Memory B cell (primary cell): ENCODE results near the gene TNFRSF21.
"Not testable (repeated sequence)": the region's sequence is repeated elsewhere in the genome, so short reads cannot be mapped to it uniquely, and the experiment has no call there.

ENCODE experiments used
- ATAC-seq: fragments of 150-1000 bp; cut with Tn5 transposase; 2 replicates; pipeline ENCODE4 v1.10.0; 2021; ENCODE audit warnings: low read depth, mild to moderate bottlenecking, moderate library complexity
- DNase-seq, 2 donors: peaks; one replicate each; pipeline ENCODE4 v3.0.0; 2022; ENCODE audit warnings: low spot score in 2 of 2
- H3K27ac Mint-ChIP-seq: one replicate; pipeline ENCODE4 v1.8.0; 2022; ENCODE audit warnings: mild to moderate bottlenecking, moderate library complexity, mixed read lengths
- H3K27me3 Mint-ChIP-seq: one replicate; pipeline ENCODE4 v1.8.0; 2022; ENCODE audit warnings: mixed read lengths
- H3K36me3 Mint-ChIP-seq: one replicate; pipeline ENCODE4 v1.8.0; 2022; ENCODE audit warnings: mild to moderate bottlenecking, mixed read lengths
- H3K4me1 Mint-ChIP-seq: one replicate; pipeline ENCODE4 v1.8.0; 2022; ENCODE audit warnings: mixed read lengths
- H3K4me3 Mint-ChIP-seq: one replicate; pipeline ENCODE4 v1.8.0; 2022; ENCODE audit warnings: mild to moderate bottlenecking, moderate library complexity, mixed read lengths
- H3K9me3 Mint-ChIP-seq: one replicate; pipeline ENCODE4 v1.8.0; 2022; ENCODE audit warnings: mixed read lengths

The TNFRSF21 gene

GRCh38 chr6:47337519-47337918 is 27.8 kb upstream of the TNFRSF21 start:
- Mint-ChIP-seq H3K27me3 (peaks cover 1% of the 10 kb centered on the region), H3K9me3 (no peaks in the 10 kb centered on the region)
- no peak for ATAC-seq

GRCh38 chr6:47336334-47336733 is 26.6 kb upstream of the TNFRSF21 start:
- ATAC-seq = no peak
- peaks cover 8% of the 10 kb centered on the region for H3K4me1 Mint-ChIP-seq
- H3K27me3 Mint-ChIP-seq = peaks cover 1% of the 10 kb centered on the region
- DNase-seq = no peak
- H3K27ac Mint-ChIP-seq = no peak overlapping the region
- no peak overlapping the region for H3K4me3 Mint-ChIP-seq
- H3K36me3 Mint-ChIP-seq = no peaks in the 10 kb centered on the region
- no peaks in the 10 kb centered on the region for H3K9me3 Mint-ChIP-seq

More at GRCh38 chr6:47337519-47337918, 27.8 kb upstream of the TNFRSF21 start:
- H3K27ac Mint-ChIP-seq = no peak overlapping the region
- peaks cover 8% of the 10 kb centered on the region for H3K4me1 Mint-ChIP-seq
- no peak for DNase-seq
- H3K36me3 Mint-ChIP-seq = no peaks in the 10 kb centered on the region
- no peak overlapping the region for H3K4me3 Mint-ChIP-seq

GRCh38 chr6:47335466-47335865 is 25.8 kb upstream of the TNFRSF21 start:
- peak; percentile 93 for ATAC-seq
- H3K4me1 Mint-ChIP-seq = peaks cover 8% of the 10 kb centered on the region
- H3K27ac Mint-ChIP-seq = peak overlapping the region; percentile 2

GRCh38 chr6:47334334-47334733 is 24.6 kb upstream of the TNFRSF21 start:
- Mint-ChIP-seq H3K4me1 (peaks cover 8% of the 10 kb centered on the region), H3K9me3 (peaks cover 3% of the 10 kb centered on the region), H3K4me3 (no peak overlapping the region), H3K27me3 (peaks cover 1% of the 10 kb centered on the region), H3K36me3 (no peaks in the 10 kb centered on the region), H3K27ac (no peak overlapping the region)
- no peak for DNase-seq
- ATAC-seq = no peak

More at GRCh38 chr6:47335466-47335865, 25.8 kb upstream of the TNFRSF21 start:
- peak in 1 of 2 donors; percentile 21 for DNase-seq
- peaks cover 1% of the 10 kb centered on the region for H3K27me3 Mint-ChIP-seq
- no peaks in the 10 kb centered on the region for H3K36me3 Mint-ChIP-seq
- no peak overlapping the region for H3K4me3 Mint-ChIP-seq
- peaks cover 3% of the 10 kb centered on the region for H3K9me3 Mint-ChIP-seq

- not testable (repeated sequence) for H3K36me3 Mint-ChIP-seq, H3K4me1 Mint-ChIP-seq, H3K27me3 Mint-ChIP-seq, H3K4me3 Mint-ChIP-seq, H3K9me3 Mint-ChIP-seq, H3K27ac Mint-ChIP-seq, ATAC-seq, DNase-seq
Measured at GRCh38 chr6:47328606-47329005, 18.9 kb upstream of the TNFRSF21 start.

GRCh38 chr6:47328139-47328538 is 18.4 kb upstream of the TNFRSF21 start:
- not testable (repeated sequence) for H3K27ac Mint-ChIP-seq, H3K4me3 Mint-ChIP-seq, H3K9me3 Mint-ChIP-seq, ATAC-seq, DNase-seq, H3K36me3 Mint-ChIP-seq, H3K27me3 Mint-ChIP-seq, H3K4me1 Mint-ChIP-seq

- Mint-ChIP-seq H3K9me3 (peaks cover 2% of the 10 kb centered on the region), H3K27me3 (peaks cover 14% of the 10 kb centered on the region), H3K4me1 (no peaks in the 10 kb centered on the region), H3K4me3 (no peak overlapping the region), H3K27ac (no peak overlapping the region), H3K36me3 (peaks cover 2% of the 10 kb centered on the region)
- ATAC-seq = no peak
- no peak for DNase-seq
Measured at GRCh38 chr6:47323887-47324286, 14.2 kb upstream of the TNFRSF21 start.

GRCh38 chr6:47323321-47323720 is 13.6 kb upstream of the TNFRSF21 start:
- peaks cover 2% of the 10 kb centered on the region for H3K36me3 Mint-ChIP-seq
- peaks cover 14% of the 10 kb centered on the region for H3K27me3 Mint-ChIP-seq
- H3K9me3 Mint-ChIP-seq = peaks cover 2% of the 10 kb centered on the region
- no peak overlapping the region for H3K4me3 Mint-ChIP-seq
- DNase-seq (no peak), ATAC-seq (no peak)
- H3K4me1 Mint-ChIP-seq = no peaks in the 10 kb centered on the region
- no peak overlapping the region for H3K27ac Mint-ChIP-seq

- H3K27me3 Mint-ChIP-seq = peaks cover 22% of the 10 kb centered on the region
- peaks cover 2% of the 10 kb centered on the region for H3K9me3 Mint-ChIP-seq
- H3K36me3 Mint-ChIP-seq = peaks cover 4% of the 10 kb centered on the region
- H3K4me1 Mint-ChIP-seq = no peaks in the 10 kb centered on the region
- DNase-seq = no peak
- no peak for ATAC-seq
- H3K4me3 Mint-ChIP-seq = no peak overlapping the region
- no peak overlapping the region for H3K27ac Mint-ChIP-seq
Measured at GRCh38 chr6:47321577-47321976, 11.9 kb upstream of the TNFRSF21 start.

- H3K27ac Mint-ChIP-seq = no peak overlapping the region
- peaks cover 2% of the 10 kb centered on the region for H3K9me3 Mint-ChIP-seq
- no peak overlapping the region for H3K4me3 Mint-ChIP-seq
- ATAC-seq (no peak), DNase-seq (no peak)
- H3K27me3 Mint-ChIP-seq = peaks cover 24% of the 10 kb centered on the region
- H3K4me1 Mint-ChIP-seq = no peaks in the 10 kb centered on the region
- peaks cover 4% of the 10 kb centered on the region for H3K36me3 Mint-ChIP-seq
Measured at GRCh38 chr6:47319867-47320266, 10.2 kb upstream of the TNFRSF21 start.

- Mint-ChIP-seq H3K36me3 (peaks cover 4% of the 10 kb centered on the region), H3K27ac (no peak overlapping the region), H3K4me1 (no peaks in the 10 kb centered on the region), H3K9me3 (peaks cover 2% of the 10 kb centered on the region), H3K27me3 (peaks cover 24% of the 10 kb centered on the region), H3K4me3 (no peak overlapping the region)
- DNase-seq = no peak
- no peak for ATAC-seq
Measured at GRCh38 chr6:47319382-47319781, 9.7 kb upstream of the TNFRSF21 start.

GRCh38 chr6:47318236-47318989 is 8.7 kb upstream of the TNFRSF21 start:
- Mint-ChIP-seq H3K9me3 (peaks cover 2% of the 10 kb centered on the region), H3K27ac (no peak overlapping the region), H3K27me3 (peaks cover 24% of the 10 kb centered on the region), H3K4me3 (no peak overlapping the region), H3K4me1 (no peaks in the 10 kb centered on the region), H3K36me3 (peaks cover 4% of the 10 kb centered on the region)
- ATAC-seq = no peak
- DNase-seq = no peak

GRCh38 chr6:47315181-47315580 is 5.5 kb upstream of the TNFRSF21 start:
- H3K9me3 Mint-ChIP-seq, DNase-seq, ATAC-seq, H3K27ac Mint-ChIP-seq, H3K36me3 Mint-ChIP-seq, H3K4me1 Mint-ChIP-seq, H3K4me3 Mint-ChIP-seq: not testable (repeated sequence)
- peaks cover 13% of the 10 kb centered on the region for H3K27me3 Mint-ChIP-seq

- Mint-ChIP-seq H3K36me3 (no peaks in the 10 kb centered on the region), H3K27me3 (peaks cover 13% of the 10 kb centered on the region), H3K4me3 (peak overlapping the region; percentile 83), H3K9me3 (no peaks in the 10 kb centered on the region), H3K4me1 (peaks cover 4% of the 10 kb centered on the region), H3K27ac (no peak overlapping the region)
- peak; percentile 2 for ATAC-seq
- DNase-seq = no peak
Measured at GRCh38 chr6:47310131-47310480, 401 bp upstream of the TNFRSF21 start.
